AG20443 (cell line): Measurements from ENCODE around the gene METRN.

Experiments used
- DNase-seq: peaks from one replicate; pipeline ENCODE4 v3.0.0; 2012; ENCODE audit warnings: low spot score, mixed read lengths

METRN gene

DNA sequence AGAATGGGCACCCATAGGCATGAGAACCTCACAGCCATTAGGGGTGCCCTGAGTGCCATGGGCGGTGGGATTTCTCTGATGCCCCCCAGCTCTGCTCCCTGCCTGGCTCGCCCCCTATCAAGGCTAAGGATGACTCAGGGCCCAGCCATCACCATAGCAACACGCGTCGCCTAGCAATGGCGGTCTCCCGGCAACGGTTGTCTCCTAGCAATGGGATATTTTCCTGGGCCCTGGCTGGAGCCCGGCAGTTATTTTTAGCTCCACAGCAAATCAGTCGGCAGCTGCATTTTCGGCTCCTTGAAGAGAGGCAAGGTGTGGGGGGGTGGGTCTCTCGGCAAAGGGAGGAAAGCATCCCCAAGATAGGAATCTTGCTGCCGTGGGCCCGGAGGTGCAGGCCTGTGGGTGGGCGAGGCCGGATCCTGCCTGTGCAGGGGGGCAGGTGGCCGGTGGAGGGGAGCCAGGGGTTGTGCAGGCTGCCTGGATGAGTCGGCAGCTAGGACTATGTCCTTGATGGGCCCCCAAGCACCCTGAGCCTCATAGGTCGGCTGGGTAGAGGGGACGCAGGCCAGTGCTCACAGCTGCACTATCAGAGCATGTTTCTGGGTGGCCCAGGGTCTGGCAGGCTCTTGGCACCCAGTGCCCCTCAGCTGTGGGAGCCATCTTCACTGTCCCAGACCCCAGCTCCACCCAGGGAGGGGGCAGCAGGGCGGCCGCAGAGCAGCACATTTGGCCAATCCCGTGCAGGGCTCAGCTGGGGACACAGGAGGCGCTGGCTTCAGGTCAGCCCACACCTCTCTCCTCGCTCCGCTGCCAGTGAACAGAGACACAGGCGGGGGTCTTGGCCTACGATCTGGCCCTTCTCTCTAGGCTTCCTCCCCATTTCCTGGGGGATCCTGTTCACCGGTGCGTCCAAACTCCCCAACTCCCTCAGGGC is 5.1 kb upstream of the METRN start:
- peak; percentile 85 for DNase-seq

- DNase-seq: no peak
Observed at GRCh38 chr16:710500-711075, 4.3 kb upstream of the METRN start.

DNA sequence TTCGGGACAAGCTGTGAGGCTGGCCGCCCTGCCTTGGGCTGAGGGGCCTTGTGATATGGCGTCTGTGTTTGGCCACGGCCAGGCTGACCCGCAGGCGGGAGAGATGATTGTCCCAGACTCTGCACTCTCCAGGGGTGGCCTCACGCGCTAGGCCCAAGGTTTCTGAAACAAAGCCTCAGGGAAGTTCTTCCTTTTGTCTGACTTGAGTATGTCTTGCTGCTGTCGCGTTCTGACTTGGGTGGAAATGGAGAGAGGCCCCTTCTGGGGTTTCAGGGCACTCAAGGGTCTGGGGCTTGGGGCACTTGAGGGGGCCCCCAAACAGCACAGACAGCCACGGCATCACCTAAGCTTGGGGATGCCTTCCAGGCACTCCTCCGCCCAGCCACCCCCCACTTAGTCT is 3.8 kb upstream of the METRN start:
- DNase-seq: no peak

- DNase-seq: peak; percentile 90
Observed at GRCh38 chr16:711548-712320, 3.2 kb upstream of the METRN start.

DNA sequence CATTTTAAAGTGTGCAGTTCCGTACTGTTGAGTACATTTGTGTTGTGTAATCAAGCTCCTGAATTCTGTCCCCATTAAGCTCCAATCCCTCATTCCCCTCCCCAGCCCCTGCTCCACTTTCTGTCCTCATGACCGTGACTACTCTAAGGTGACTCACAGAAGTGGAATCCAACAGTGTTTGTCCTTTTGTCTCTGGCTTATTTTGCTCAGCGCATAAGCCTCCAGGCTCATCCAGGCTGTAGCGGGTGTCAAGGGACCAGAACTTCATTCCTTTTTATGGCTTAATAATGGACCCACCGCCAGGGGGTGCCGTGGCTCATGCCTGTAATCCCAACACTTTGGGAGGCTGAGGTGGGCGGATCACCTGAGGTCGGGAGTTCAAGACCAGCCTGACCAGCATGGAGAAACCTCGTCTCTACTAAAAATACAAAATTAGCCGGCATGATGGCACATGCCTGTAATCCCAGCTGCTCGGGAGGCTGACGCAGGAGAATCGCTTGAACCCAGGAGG is 2.1 kb upstream of the METRN start:
- peak; percentile 84 for DNase-seq

DNA sequence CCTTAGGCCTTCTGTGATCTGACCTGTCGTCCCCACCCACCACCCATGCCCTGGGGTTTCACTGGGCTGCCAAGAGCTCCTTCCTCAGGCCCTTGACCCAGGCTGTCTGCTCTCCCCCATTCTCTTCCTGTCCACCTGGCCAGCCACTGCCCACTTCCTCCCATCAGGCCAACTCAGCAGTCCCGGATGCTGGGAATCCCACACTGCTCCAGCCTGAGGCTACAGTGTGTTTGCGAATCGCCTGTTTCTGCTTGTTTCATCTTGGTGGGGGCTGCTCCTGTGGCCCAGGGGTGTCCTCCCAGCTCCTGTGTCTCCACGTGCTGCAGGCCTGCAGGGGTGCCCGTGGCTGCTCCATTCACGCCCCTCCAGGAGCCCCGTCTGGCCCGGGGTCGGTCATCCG is 839 bp upstream of the METRN start:
- DNase-seq: no peak

- peak; percentile 46 for DNase-seq
Observed at GRCh38 chr16:715477-716199, 720 bp downstream of the METRN start.

DNA sequence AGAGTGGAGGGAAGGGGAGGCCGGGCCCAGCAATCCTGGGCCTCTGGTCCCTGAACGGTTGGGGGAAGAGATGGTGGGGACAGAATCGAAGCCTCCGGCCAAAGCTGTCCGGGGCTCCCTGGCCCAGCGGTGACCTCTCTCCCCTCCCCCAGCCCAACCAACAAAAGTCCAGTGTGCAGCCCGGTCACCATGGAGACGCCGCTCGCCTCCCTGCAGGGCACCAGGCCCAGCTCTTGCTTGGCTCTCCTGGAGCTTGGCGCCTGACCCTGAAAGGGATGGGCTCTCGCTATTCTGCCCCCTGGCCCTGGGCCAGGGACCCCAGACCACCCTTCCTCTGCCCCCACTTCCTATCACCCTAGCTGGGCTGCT is 1.3 kb downstream of the METRN start:
- DNase-seq: peak; percentile 57

- no peak for DNase-seq
Observed at GRCh38 chr16:716768-717325, 1.9 kb downstream of the METRN start.

GRCh38 chr16:717450-718245 is 2.7 kb downstream of the METRN start:
- no peak for DNase-seq

GRCh38 chr16:718389-718788 is 3.5 kb downstream of the METRN start:
- DNase-seq: no peak

DNA sequence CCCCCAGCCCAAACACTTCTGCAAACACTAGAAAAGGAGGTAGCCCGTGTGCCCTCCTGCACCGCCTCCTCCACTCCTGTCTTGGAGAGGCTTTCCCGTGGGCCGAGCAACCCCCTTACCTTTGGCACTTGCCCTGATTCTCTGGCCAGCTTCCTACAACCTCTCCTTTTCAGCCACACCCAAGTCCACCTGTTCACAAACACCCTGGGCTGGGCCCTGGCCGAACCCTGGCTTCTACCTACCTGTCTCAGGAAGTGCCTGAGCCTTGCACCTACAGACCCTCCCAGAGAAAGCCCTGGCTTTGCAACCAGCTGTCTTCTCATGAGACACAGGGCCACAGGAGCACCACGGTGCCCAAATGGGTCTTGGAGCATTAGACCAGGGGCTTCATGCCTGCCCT is 4.0 kb downstream of the METRN start:
- DNase-seq: no peak

DNA sequence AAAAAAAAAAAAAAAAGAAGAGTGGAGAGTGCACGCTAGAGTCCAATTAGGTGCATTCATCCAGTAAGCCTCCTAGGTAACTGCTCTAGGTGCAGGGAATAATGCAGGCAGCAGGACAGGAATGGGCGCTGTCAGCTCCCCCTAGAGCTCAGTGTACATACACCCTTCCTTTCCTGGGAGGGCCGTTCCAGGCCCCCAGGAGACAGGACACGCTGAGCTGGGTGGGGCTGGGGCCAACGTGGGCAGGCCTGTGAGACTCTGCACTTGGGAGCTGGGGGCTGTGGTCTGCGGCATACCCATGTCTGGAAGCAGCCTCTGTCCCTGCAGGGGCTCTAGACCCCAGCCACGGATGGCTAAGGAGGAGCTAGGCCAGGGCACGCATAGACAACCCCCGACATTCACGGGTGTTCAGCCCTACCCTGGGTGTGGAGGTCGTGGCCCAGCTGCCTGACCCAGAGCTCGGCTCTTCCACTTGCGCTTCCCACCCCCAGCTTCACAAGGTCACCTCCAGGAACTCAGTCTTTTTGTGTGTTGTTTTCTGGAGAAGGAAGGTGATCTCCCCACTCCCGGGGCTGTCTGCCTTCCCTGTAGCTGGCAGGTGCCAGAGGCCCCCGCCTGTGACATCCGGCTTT is 5.0 kb downstream of the METRN start:
- DNase-seq: no peak

DNA sequence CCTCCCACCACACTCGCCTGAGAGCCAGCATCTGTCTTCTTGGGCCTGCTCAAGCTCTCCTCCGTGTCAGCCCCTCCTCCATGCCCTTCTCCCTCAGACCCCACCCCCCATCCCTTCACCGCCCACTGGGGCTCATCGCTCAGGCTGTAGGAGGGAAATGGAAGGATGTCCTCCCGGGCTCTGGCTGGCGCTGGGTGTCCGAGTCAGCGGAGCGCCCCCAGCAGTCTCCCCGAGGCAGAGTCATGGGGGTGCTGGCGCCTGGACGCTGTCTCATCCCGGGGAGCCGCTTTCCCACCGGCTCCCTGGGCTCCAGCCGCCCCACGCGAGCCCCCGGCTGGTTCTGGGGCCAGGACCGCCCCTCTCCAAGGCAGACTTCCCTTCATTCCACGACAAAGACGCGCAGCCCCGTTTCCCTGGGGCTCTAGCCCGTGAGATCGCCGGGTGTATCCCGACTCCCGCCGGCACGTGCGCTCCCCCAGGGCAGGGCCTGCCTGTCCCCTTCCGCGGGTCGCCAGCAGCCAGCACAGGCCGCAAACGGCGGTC is 5.6 kb downstream of the METRN start:
- DNase-seq: peak; percentile 66

- DNase-seq: peak; percentile 92
Observed at GRCh38 chr16:720990-721764, 6.3 kb downstream of the METRN start, which contains the start of gene ANTKMT. ANTKMT (plus strand) TSS chr16:721146; CDS start chr16:721275, 129 bp downstream.

DNA sequence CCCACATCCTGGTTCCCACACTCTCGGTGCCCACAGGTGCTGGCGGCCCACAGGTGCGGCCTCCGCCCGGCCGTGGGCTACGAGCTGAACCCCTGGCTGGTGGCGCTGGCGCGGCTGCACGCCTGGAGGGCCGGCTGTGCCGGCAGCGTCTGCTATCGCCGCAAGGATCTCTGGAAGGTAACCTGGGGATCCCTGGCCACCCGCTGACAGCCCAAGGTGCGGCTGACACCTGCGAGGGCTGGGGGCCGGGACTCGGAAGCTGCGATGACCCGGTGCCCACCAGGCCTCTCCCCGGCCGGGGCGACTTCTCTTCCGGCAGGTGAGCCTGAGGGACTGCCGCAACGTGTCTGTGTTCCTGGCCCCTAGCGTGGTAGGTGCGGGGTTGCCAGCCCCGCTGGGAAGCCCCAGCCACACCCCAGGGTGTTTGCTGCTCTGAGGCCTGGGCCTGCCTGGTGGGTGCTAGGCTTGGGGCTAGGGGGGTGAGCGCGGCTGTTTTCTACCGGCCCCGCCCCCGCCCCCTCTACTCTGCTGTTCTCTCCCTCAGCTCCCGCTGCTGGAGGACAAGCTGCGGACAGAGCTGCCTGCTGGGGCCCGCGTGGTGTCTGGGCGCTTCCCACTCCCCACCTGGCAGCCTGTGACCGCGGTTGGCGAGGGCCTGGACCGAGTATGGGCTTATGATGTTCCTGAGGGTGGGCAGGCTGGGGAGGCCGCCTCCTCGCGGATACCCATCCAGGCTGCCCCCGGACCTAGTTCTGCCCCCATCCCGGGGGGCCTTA is 7.0 kb downstream of the METRN start:
- no peak for DNase-seq

GRCh38 chr16:722835-723633 is 8.1 kb downstream of the METRN start:
- DNase-seq: no peak
